ENCODE data around the gene CEP57L1.

CEP57L1 gene

DNA sequence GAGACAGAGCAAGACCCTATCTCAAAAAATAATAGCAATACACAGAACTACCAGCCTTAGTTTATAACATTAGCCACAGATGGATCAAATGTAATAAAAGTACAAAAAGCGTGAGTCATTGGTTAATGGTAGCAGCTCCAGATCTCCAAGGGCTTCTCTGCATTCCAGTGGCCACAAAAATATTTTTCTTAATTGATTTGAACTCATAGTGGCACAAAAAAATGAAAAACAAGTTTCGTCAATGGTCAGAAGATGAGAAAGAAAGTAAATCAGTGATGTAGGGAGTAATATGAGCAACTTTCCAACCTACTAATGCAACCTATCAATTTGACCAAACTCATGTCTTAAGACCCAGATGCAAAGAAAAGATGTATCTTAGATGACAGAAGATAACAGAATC, 79.6 kb downstream of the CEP57L1 start:
- DNase-seq (ENCODE audit: low read depth in 1 of 2, low spot score in 1 of 2), result no peak
- Histone ChIP-seq H3K27me3 (ENCODE audit: insufficient read depth, poor library complexity, severe bottlenecking) (no peaks in the 10 kb centered on the region), H3K4me3 (replicated peaks; ENCODE audit: insufficient read depth, low read length) (no peak overlapping the region), H3K27ac (replicated peaks) (no peak overlapping the region)
- TF ChIP-seq POLR2AphosphoS5 (IDR thresholded peaks at IDR 0.05; ENCODE audit: low read depth) (no peak), SPI1 (IDR thresholded peaks at IDR 0.05; ENCODE audit: borderline replicate concordance, low read depth) (no peak), GABPA (IDR thresholded peaks at IDR 0.05; ENCODE audit: low read depth) (no peak), CTCF (IDR thresholded peaks at IDR 0.05; ENCODE audit: insufficient read depth, low read length) (no peak)
- TF ChIP-seq, protein P1, sequence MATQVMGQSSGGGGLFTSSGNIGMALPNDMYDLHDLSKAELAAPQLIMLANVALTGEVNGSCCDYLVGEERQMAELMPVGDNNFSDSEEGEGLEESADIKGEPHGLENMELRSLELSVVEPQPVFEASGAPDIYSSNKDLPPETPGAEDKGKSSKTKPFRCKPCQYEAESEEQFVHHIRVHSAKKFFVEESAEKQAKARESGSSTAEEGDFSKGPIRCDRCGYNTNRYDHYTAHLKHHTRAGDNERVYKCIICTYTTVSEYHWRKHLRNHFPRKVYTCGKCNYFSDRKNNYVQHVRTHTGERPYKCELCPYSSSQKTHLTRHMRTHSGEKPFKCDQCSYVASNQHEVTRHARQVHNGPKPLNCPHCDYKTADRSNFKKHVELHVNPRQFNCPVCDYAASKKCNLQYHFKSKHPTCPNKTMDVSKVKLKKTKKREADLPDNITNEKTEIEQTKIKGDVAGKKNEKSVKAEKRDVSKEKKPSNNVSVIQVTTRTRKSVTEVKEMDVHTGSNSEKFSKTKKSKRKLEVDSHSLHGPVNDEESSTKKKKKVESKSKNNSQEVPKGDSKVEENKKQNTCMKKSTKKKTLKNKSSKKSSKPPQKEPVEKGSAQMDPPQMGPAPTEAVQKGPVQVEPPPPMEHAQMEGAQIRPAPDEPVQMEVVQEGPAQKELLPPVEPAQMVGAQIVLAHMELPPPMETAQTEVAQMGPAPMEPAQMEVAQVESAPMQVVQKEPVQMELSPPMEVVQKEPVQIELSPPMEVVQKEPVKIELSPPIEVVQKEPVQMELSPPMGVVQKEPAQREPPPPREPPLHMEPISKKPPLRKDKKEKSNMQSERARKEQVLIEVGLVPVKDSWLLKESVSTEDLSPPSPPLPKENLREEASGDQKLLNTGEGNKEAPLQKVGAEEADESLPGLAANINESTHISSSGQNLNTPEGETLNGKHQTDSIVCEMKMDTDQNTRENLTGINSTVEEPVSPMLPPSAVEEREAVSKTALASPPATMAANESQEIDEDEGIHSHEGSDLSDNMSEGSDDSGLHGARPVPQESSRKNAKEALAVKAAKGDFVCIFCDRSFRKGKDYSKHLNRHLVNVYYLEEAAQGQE (IDR thresholded peaks at IDR 0.05; ENCODE audit: insufficient replicate concordance, low read depth), result no peak

DNA sequence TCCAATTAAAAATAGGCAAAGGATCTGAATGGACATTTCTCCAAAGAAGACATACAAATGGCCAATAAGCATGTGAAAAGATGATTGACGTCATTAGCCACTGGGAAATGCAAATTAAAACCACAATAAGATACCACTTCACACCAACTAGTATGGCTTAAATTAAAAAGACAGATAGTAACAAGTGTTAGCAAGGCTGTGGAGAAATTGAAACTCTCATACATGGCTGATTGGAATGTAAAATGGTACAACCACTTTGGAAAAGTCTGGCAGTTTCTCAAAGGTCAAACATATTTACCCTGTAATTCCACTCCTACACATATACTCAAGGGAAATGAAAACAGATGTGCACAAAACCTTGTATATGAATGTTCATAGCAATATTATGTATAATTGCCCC, 83.6 kb downstream of the CEP57L1 start:
- Histone ChIP-seq H3K27ac (replicated peaks) (no peak overlapping the region), H3K4me3 (replicated peaks; ENCODE audit: insufficient read depth, low read length) (no peak overlapping the region), H3K27me3 (ENCODE audit: insufficient read depth, poor library complexity, severe bottlenecking) (no peaks in the 10 kb centered on the region)
- TF ChIP-seq POLR2AphosphoS5 (IDR thresholded peaks at IDR 0.05; ENCODE audit: low read depth) (no peak), GABPA (IDR thresholded peaks at IDR 0.05; ENCODE audit: low read depth) (no peak), CTCF (IDR thresholded peaks at IDR 0.05; ENCODE audit: insufficient read depth, low read length) (no peak), SPI1 (IDR thresholded peaks at IDR 0.05; ENCODE audit: borderline replicate concordance, low read depth) (no peak)
- TF ChIP-seq, protein P1 (IDR thresholded peaks at IDR 0.05; ENCODE audit: insufficient replicate concordance, low read depth), result no peak
- DNase-seq (ENCODE audit: low read depth in 1 of 2, low spot score in 1 of 2), result no peak

GRCh38 chr6:109179507-109179906, 84.2 kb downstream of the CEP57L1 start:
- no peak for DNase-seq (ENCODE audit: low read depth in 1 of 2, low spot score in 1 of 2)
- Histone ChIP-seq H3K27ac (replicated peaks) (no peak overlapping the region), H3K4me3 (replicated peaks; ENCODE audit: insufficient read depth, low read length) (no peak overlapping the region), H3K27me3 (ENCODE audit: insufficient read depth, poor library complexity, severe bottlenecking) (no peaks in the 10 kb centered on the region)
- TF ChIP-seq POLR2AphosphoS5 (IDR thresholded peaks at IDR 0.05; ENCODE audit: low read depth) (no peak), SPI1 (IDR thresholded peaks at IDR 0.05; ENCODE audit: borderline replicate concordance, low read depth) (no peak), GABPA (IDR thresholded peaks at IDR 0.05; ENCODE audit: low read depth) (no peak), CTCF (IDR thresholded peaks at IDR 0.05; ENCODE audit: insufficient read depth, low read length) (no peak)
- TF ChIP-seq, protein P1 (IDR thresholded peaks at IDR 0.05; ENCODE audit: insufficient replicate concordance, low read depth), result no peak

Measured in HL-60 (cell line).